Liver (tissue), 9 donors: ENCODE measurements around the gene COPZ2. TPM values are rescaled to one million over a fixed set of nuclear protein-coding genes. Genes with fewer than 3 reads are reported as not detected.
A peak's percentile ranks its signal among the peaks of the same experiment; 100 is the strongest.

Source experiments
- DNase-seq: peaks from one replicate; pipeline ENCODE4 v3.0.0-alpha.2; 2017; ENCODE audit warnings: low spot score
- H3K27ac ChIP-seq, 2 donors: one replicate each; pipeline ENCODE4 v1.7.0; 2013; ENCODE audit warnings: inconsistent platforms in 2 of 2, low read length in 2 of 2, control low read depth in 1 of 2, low read depth in 1 of 2, mild to moderate bottlenecking in 1 of 2
- H3K27me3 ChIP-seq, 4 donors: one replicate each; pipeline versions ENCODE4 v1.6.1 to v1.7.0; 2013; ENCODE audit warnings: low read length in 3 of 4, inconsistent platforms in 1 of 4, mild to moderate bottlenecking in 1 of 4, moderate library complexity in 1 of 4; ENCODE audit not compliant: control insufficient read depth in 4 of 4, insufficient read depth in 4 of 4
- H3K36me3 ChIP-seq, 4 donors: one replicate each; pipeline versions ENCODE4 v1.6.1 to v1.7.0; 2013; ENCODE audit warnings: low read length in 3 of 4, mild to moderate bottlenecking in 3 of 4, low read depth in 1 of 4, moderate library complexity in 1 of 4; ENCODE audit not compliant: control insufficient read depth in 4 of 4, insufficient read depth in 3 of 4
- H3K4me1 ChIP-seq, 4 donors: one replicate each; pipeline versions ENCODE4 v1.6.1 to v1.7.0; 2013; ENCODE audit warnings: low read length in 3 of 4, mild to moderate bottlenecking in 3 of 4, moderate library complexity in 1 of 4; ENCODE audit not compliant: control insufficient read depth in 4 of 4, insufficient read depth in 4 of 4
- H3K4me3 ChIP-seq, 3 donors: one replicate each; pipeline versions ENCODE4 v1.6.1 to v1.7.0; 2013; ENCODE audit warnings: low read length in 3 of 3, control low read depth in 1 of 3, low read depth in 1 of 3, mild to moderate bottlenecking in 1 of 3
- H3K9ac ChIP-seq, 2 donors: one replicate each; pipeline ENCODE4 v1.7.0; 2013; ENCODE audit warnings: low read length in 2 of 2, mild to moderate bottlenecking in 2 of 2, moderate library complexity in 2 of 2, control low read depth in 1 of 2, low read depth in 1 of 2
- H3K9me3 ChIP-seq, 4 donors: one replicate each; pipeline versions ENCODE4 v1.6.1 to v1.7.0; 2013; ENCODE audit warnings: low read length in 3 of 4; ENCODE audit not compliant: control insufficient read depth in 4 of 4
- ATF3 ChIP-seq: IDR thresholded peaks from 2 replicates; pipeline ENCODE4 v1.6.1; 2016; ENCODE audit warnings: antibody characterized with exemption
- CTCF ChIP-seq: fragments of 150-350 bp; IDR thresholded peaks from 2 replicates; pipeline ENCODE4 v1.5.1; 2017; ENCODE audit warnings: improper control_type of control experiment, low read depth, low read length; ENCODE audit not compliant: missing input control
- EGR1 ChIP-seq, 2 donors: IDR thresholded peaks; 2 replicates each; pipeline ENCODE4 v1.6.1; 2016 to 2018; ENCODE audit warnings: antibody characterized with exemption in 2 of 2, low read depth in 2 of 2
- GABPA ChIP-seq, 2 donors: IDR thresholded peaks in 1 of 2; conservative IDR thresholded peaks in 1 of 2; 2 replicates each; pipeline ENCODE4 v1.6.1; 2016; ENCODE audit warnings: antibody characterized with exemption in 2 of 2, mild to moderate bottlenecking in 1 of 2, moderate library complexity in 1 of 2
- MAX ChIP-seq: IDR thresholded peaks from 2 replicates; pipeline ENCODE4 v1.6.1; 2016; ENCODE audit warnings: antibody characterized with exemption
- RAD21 ChIP-seq, 2 donors: IDR thresholded peaks; 2 replicates each; pipeline ENCODE4 v1.6.1; 2016; ENCODE audit warnings: antibody characterized with exemption in 2 of 2, mild to moderate bottlenecking in 2 of 2
- SP1 ChIP-seq: IDR thresholded peaks from 2 replicates; pipeline ENCODE4 v1.6.1; 2018; ENCODE audit warnings: antibody characterized with exemption, mild to moderate bottlenecking
- YY1 ChIP-seq: IDR thresholded peaks from 2 replicates; pipeline ENCODE4 v1.6.1; 2016; ENCODE audit warnings: antibody characterized with exemption, mild to moderate bottlenecking
- ZBTB33 ChIP-seq: IDR thresholded peaks from 2 replicates; pipeline ENCODE4 v1.6.1; 2016; ENCODE audit warnings: antibody characterized with exemption
- WGBS: extraction: QIAGEN DNeasy Blood & Tissue Kit; methylation state at CpG from one replicate; pipeline ENCODE4 v1.1.7; 2013; 5-methylcytosine and 5-hydroxymethylcytosine counted together
- polyA plus RNA-seq, 2 donors: library from polyadenylated mRNA; stranded (reverse) in 1 of 2; unstranded in 1 of 2; fragments of 200-250 nt in 1 of 2; fragments of >200 nt in 1 of 2; fragmentation: Nextera tagmentation in 1 of 2; extraction: Ambion mirVana in 1 of 2; gene quantifications; one replicate each; pipeline versions ENCODE4 v1.2.1 to v1.2.3, GENCODE V29; 2013 to 2015
- total RNA-seq, 2 donors: library from RNA; depleted of rRNA; stranded (reverse); fragments of >200 nt; gene quantifications; one replicate each; pipeline ENCODE4 v1.2.3, GENCODE V29; 2014
- donor health status: healthy.
- donor health status: healthy.
- donor health status: healthy.
- donor health status: healthy.
- donor health status: healthy.

The COPZ2 gene
- total and polyA plus RNA-seq, 4 donors, result 2.6 to 38.1 (median 17.8) TPM

- TF ChIP-seq ZBTB33 (no peak), EGR1 (IDR thresholded peaks at IDR 0.05; ENCODE audit: low read depth in 2 of 2) (no peak)
Observed at GRCh38 chr17:48056246-48056745, 18.7 kb upstream of the COPZ2 start (continued).

GRCh38 chr17:48055531-48056245 lies 18.1 kb upstream of the COPZ2 start:
- H3K9ac ChIP-seq, result no peak overlapping the region
- no peak for DNase-seq
- H3K9me3 ChIP-seq, result no peaks in the 10 kb centered on the region
- TF ChIP-seq SP1, result no peak
- TF ChIP-seq ATF3, result no peak
- TF ChIP-seq YY1, result no peak
- TF ChIP-seq CTCF, result no peak
- no peak for TF ChIP-seq RAD21 (IDR thresholded peaks at IDR 0.05)
- TF ChIP-seq MAX, result no peak
- no peak for TF ChIP-seq GABPA (IDR thresholded peaks at IDR 0.05 in 1 of 2, conservative IDR thresholded peaks at IDR 0.05 in 1 of 2)
- H3K36me3 ChIP-seq, result peaks cover 10 to 42% (median 37%) of the 10 kb centered on the region in 4 donors
- no peak overlapping the region for H3K4me3 ChIP-seq
- no peaks in the 10 kb centered on the region for H3K27me3 ChIP-seq
- WGBS, result 85% methylated on average over 5 of the region's 5 CpGs
- H3K27ac ChIP-seq, result no peak overlapping the region
- peaks cover 34 to 72% (median 54%) of the 10 kb centered on the region in 4 donors for H3K4me1 ChIP-seq

GRCh38 chr17:48054238-48055185 lies 16.9 kb upstream of the COPZ2 start:
- TF ChIP-seq SP1, result peak; percentile 15
- no peak for TF ChIP-seq MAX
- DNase-seq, result no peak
- no peak overlapping the region for H3K9ac ChIP-seq
- H3K4me1 ChIP-seq, result peaks cover 37 to 73% (median 55%) of the 10 kb centered on the region in 4 donors
- no peak overlapping the region for H3K4me3 ChIP-seq
- no peaks in the 10 kb centered on the region for H3K9me3 ChIP-seq
- no peaks in the 10 kb centered on the region for H3K27me3 ChIP-seq
- peak overlapping the region; percentile 93 to 99 for H3K27ac ChIP-seq
- 46% methylated on average over 34 of the region's 34 CpGs for WGBS
- H3K36me3 ChIP-seq, result peaks cover 9 to 33% (median 32%) of the 10 kb centered on the region in 4 donors
